K562 (cell line): ENCODE results near the gene RCN2. TPM values are rescaled to one million over a fixed set of nuclear protein-coding genes. Genes with fewer than 3 reads are reported as not detected.

ENCODE experiments used
- CBFA2T3 ChIP-seq: fragments of 450-650 bp; IDR thresholded peaks from 2 replicates; pipeline ENCODE4 v1.6.1; 2017
- CBX1 ChIP-seq: sonication (generic); IDR thresholded peaks from 2 replicates; pipeline ENCODE4 v1.6.1; 2016; ENCODE audit warnings: antibody characterized with exemption, low read depth, mild to moderate bottlenecking
- CGGBP1 ChIP-seq: fragments of 250-450 bp; sonication (Bioruptor Pico); IDR thresholded peaks from 2 replicates; pipeline ENCODE4 v1.9.0; 2021; ENCODE audit warnings: mild to moderate bottlenecking
- CHAMP1 ChIP-seq: fragments of 450-650 bp; IDR thresholded peaks from 2 replicates; pipeline ENCODE4 v1.6.1; 2016; ENCODE audit warnings: mild to moderate bottlenecking
- KDM5B ChIP-seq: fragments of 200-600 bp; sonication (generic); IDR thresholded peaks from 2 replicates; pipeline ENCODE4 v1.6.1; 2012; ENCODE audit warnings: low read depth, mild to moderate bottlenecking, moderate library complexity, low read length, control low read depth, inconsistent platforms; ENCODE audit not compliant: insufficient replicate concordance
- LCOR ChIP-seq: sonication (generic); formaldehyde crosslinking; IDR thresholded peaks from 2 replicates; pipeline ENCODE4 v1.8.0; 2022; ENCODE audit warnings: mild to moderate bottlenecking, missing genetic modification reagents
- MAX ChIP-seq: sonication (generic); formaldehyde crosslinking; IDR thresholded peaks from 2 replicates; pipeline ENCODE4 v1.9.0; 2022; ENCODE audit warnings: mild to moderate bottlenecking, missing genetic modification reagents
- RBBP5 ChIP-seq: fragments of 200-600 bp; sonication (generic); IDR thresholded peaks from 2 replicates; pipeline ENCODE4 v1.6.1; 2012; ENCODE audit warnings: borderline replicate concordance, mild to moderate bottlenecking, low read length, control low read depth, inconsistent platforms; ENCODE audit not compliant: insufficient read depth, poor library complexity, severe bottlenecking
- SMARCA5 ChIP-seq: fragments of 450-650 bp; IDR thresholded peaks from 2 replicates; pipeline ENCODE4 v1.6.1; 2016
- SP2 ChIP-seq: IDR thresholded peaks from 2 replicates; pipeline ENCODE4 v1.6.1; 2011; ENCODE audit warnings: mild to moderate bottlenecking, low read depth, low read length, moderate library complexity; ENCODE audit not compliant: poor library complexity, severe bottlenecking; ENCODE audit errors: extremely low read depth
- ZNF277 ChIP-seq: fragments of 250-450 bp; sonication (Bioruptor Pico); IDR thresholded peaks from 2 replicates; pipeline ENCODE4 v1.8.0; 2022; ENCODE audit warnings: inconsistent platforms, mild to moderate bottlenecking, moderate library complexity, borderline replicate concordance
- ZNF518B ChIP-seq: fragments of 250-450 bp; sonication (Bioruptor Pico); IDR thresholded peaks from 2 replicates; pipeline ENCODE4 v1.5.0; 2021; ENCODE audit warnings: mild to moderate bottlenecking, moderate library complexity
- ZNF57 ChIP-seq: fragments of 450-650 bp; formaldehyde crosslinking; IDR thresholded peaks from 2 replicates; pipeline ENCODE4 v1.4.0; 2020; ENCODE audit warnings: mild to moderate bottlenecking, moderate library complexity
- ZNF592 ChIP-seq: fragments of 450-650 bp; IDR thresholded peaks from 2 replicates; pipeline ENCODE4 v1.6.1; 2017; ENCODE audit warnings: antibody characterized with exemption, mild to moderate bottlenecking
- polyA plus RNA-seq, 8 experiments: library from polyadenylated mRNA; depleted of rRNA in 4 of 8; stranded (reverse) in 5 of 8; unstranded in 3 of 8; fragments of >200 nt; fragmentation: Nextera tagmentation in 2 of 8; fragmentation: Illumina TruSeq in 1 of 8; extraction: Ambion mirVana in 2 of 8; extraction: Trizol in 1 of 8; gene quantifications; 2 replicates each; pipeline versions ENCODE4 v1.2.1 to v1.2.3, GENCODE V29; 2011 to 2014; ENCODE audit warnings: inconsistent platforms in 1 of 8, missing spikeins in 1 of 8
- total RNA-seq, 7 experiments: library from RNA; depleted of rRNA in 6 of 7; stranded (reverse); fragments of >200 nt in 6 of 7; fragmentation: Illumina TruSeq in 2 of 7; extraction: Trizol in 2 of 7; gene quantifications; 2 replicates each; pipeline versions ENCODE4 v1.2.1 to v1.2.3, GENCODE V29; 2011 to 2021; ENCODE audit warnings: low replicate concordance in 1 of 7

Gene RCN2
- total and polyA plus RNA-seq, 9 of the 15 experiments (the other 6 are each of a cell fraction or from before 2014, with no cell fraction given) = 20.9 to 63.6 (median 52.8) TPM

GRCh38 chr15:76931397-76932134, at the start of gene RCN2 (continued):
- TF ChIP-seq ZNF592 (0 out of 2 replicates have a peak, but pooled peaks have one; percentile 42), LCOR (no peak), CBX1 (no peak), ZNF57 (CRISPR knock-in tag) (no peak), SMARCA5 (no peak), CGGBP1 (CRISPR knock-in tag) (no peak), KDM5B (peak; percentile 90), ZNF277 (no peak), CHAMP1 (no peak), ZNF518B (CRISPR knock-in tag) (no peak), SP2 (peak; percentile 70), MAX (CRISPR knock-in tag) (peak; percentile 28; the same call in 1 of the 2 replicates), RBBP5 (peak; percentile 94), CBFA2T3 (no peak)
